GM18508 (cell line): ENCODE data around the gene CMTM7.
A peak's percentile ranks its signal among the peaks of the same experiment; 100 is the strongest.

ENCODE experiments used
- ATAC-seq: cut with Tn5 transposase; IDR thresholded peaks from one replicate; pipeline ENCODE4 v1.9.1; 2021; ENCODE audit warnings: moderate number of reproducible peaks; ENCODE audit not compliant: insufficient read depth, unreplicated experiment

CMTM7 gene

DNA sequence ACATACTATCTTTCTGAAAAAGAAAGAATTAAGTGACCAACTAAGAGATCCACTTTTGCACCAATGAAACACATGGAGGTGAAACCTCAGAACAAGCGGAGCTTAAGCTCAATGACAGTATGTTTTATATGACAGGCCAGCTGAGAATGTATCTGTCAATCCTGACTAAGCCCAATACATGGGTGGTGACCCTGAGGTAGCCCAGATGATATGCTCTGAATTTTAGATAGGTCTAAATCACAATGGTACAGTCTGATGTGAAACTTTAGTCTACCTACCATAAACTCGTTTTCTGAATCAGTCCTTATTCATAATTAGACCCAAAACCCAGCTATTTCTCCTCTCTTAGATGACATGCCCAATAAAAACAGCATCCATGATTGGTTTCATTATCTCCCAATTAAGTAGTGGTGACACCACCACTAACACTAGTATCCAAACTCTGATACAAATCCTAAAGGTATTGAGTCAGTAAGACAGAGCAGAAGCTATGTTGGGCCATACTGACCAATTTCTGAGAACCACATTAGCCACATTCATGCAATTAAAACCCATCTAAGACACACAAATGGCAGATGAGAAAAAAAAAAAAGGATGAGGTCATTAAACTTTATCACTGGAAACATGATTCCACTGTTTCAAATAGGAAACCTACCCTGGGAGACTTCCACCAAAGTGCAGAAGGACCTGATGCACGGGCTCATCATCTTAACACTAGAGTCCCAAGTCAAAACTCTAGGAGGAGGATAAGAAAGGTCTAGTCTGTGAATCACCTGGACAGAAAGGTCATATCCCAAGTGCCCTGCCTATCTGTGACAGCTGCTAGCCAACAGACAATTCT, 90.4 kb downstream of the CMTM7 start:
- no peak for ATAC-seq

DNA sequence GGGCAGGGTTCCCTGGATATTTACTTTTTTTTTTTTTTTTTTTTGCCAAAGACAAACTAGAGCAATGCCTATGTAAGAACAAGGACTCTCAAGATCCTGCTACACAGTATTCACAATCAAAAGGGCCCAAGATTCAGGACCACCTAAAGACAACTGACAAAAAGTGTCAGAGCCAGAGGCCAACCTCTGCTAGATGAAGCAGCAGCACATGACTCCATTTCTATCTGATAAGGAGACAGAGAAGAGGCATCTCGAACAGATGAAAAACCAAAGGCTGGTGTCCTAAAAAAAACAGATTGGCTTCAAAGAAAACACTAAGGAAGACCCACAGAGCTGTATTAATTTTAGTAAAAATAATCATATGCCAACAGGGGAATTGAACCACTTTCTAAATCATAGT, 91.0 kb downstream of the CMTM7 start:
- ATAC-seq, result no peak

DNA sequence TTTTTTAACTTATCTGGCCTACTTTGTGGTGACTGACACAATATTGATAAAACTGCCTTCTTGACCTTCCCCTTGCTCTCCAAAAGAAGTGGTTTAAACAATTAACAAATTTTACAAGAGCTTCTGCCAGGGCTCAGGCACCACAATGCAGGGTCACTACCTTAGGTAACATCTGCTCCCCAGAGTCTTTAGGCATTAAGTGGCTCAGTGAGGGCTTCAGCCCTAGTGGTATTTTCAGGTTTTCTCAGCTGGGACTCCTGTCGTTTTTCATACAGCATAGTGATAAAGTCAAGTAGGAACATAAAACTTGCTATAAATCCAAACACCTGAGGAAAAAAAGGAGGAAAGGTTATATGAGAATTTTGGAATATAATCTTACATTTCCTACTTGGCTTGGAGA, 92.1 kb downstream of the CMTM7 start:
- no peak for ATAC-seq

DNA sequence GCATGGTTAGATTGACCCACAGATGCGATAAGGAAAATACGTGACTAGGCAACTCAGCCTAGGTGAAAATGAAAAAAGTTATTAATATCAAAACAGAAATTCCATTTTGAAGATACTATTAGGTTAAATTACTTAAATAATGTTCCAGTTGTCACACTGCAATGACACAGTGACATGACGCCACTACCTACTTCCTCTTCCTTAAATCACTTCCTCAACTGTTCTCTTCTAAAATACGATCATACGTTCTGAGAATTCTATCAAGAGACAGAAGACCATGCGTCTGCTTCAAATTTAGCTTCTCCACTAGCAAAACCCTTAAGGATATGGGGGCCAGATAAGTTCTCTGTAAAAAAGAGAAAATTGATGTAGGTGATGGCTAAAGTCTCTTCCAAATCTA, 92.8 kb downstream of the CMTM7 start:
- no peak for ATAC-seq

DNA sequence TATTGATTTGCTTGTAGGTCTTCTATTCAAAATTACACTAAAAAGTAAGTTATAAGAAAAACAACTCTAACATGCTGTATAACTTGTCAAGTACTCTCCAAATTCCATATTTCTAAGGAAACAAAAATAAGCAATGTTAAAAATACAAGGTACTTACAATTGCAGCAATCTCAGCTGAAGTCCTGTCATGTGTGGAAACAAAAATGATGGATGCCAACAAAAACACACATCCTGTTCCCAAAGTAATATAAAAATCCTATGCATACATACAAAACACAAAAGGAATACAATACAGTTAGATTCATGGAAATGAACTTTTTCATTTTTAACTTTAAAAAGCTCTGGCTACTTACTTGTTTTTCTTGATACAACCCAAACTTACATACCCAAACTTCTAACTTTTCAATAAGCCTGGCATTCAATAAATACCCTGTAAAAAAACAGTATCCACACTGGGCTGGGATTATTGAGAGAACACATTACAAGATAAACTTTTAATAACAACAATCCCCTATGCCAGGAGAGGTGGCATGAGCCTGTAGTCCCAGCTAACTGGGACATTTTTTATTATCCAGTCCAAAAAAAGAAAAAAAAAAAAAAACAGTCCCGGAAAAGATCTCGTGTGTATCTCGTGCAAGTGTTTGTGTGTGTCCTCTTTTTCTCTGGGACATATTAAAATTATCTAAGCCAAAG, 96.3 kb downstream of the CMTM7 start:
- no peak for ATAC-seq

DNA sequence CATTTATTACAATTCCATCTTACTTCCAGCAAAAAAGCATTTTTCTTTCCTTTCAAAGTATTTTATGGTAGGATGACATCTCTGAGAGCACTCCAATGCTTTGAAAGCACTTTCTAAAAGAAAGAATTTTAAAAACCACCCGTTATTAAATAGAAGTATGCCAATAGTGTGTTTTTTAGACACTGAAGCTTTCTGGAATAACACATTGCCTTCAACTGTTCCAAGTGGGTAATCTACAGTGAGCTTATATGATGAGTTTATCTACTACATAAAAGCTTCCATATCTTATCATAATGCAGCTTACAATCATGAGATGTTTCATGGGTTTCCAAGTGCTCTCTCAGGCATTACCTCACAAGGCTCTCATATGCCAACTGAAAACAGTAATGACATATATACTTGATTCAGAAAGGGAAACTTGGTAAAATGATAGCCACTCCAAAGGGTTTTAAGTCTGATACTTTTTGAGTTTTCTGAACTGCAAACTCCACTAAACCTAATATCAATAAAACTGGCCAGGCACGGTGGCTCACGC, 96.9 kb downstream of the CMTM7 start:
- no peak for ATAC-seq

DNA sequence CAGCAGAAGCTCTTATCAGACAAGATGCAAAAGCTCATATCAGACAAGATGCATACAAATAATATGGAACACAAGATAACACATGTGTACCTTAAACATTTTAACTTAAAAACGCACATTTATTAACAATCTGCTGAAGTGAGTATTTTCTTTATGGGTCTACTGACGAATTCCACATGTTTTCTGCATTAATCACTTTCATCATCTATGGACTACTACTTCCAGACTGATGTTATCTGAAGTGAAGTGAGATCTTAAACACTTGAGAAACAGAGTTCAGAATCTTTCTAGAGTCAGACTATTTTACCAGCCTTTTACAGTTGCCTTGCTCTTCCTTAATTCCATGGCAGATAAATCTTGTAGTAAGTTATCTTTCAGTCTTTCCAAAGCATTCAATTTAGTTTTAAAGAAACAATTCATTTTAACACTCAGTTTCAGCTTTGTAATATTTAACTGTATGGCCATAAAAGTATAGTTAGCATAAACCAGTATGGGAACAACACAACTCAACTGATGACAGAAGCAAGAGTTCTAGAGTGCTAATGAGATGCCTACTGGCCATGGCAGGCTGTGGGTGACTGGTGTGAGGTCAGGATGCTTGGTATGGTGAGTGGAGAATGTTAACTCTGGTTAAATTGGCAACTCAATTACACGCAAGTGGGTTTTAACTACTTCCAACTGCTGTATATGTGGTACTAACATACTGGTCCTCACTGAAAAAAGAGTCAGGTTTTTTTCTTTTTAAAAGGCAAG, 101.2 kb downstream of the CMTM7 start:
- ATAC-seq, result no peak

DNA sequence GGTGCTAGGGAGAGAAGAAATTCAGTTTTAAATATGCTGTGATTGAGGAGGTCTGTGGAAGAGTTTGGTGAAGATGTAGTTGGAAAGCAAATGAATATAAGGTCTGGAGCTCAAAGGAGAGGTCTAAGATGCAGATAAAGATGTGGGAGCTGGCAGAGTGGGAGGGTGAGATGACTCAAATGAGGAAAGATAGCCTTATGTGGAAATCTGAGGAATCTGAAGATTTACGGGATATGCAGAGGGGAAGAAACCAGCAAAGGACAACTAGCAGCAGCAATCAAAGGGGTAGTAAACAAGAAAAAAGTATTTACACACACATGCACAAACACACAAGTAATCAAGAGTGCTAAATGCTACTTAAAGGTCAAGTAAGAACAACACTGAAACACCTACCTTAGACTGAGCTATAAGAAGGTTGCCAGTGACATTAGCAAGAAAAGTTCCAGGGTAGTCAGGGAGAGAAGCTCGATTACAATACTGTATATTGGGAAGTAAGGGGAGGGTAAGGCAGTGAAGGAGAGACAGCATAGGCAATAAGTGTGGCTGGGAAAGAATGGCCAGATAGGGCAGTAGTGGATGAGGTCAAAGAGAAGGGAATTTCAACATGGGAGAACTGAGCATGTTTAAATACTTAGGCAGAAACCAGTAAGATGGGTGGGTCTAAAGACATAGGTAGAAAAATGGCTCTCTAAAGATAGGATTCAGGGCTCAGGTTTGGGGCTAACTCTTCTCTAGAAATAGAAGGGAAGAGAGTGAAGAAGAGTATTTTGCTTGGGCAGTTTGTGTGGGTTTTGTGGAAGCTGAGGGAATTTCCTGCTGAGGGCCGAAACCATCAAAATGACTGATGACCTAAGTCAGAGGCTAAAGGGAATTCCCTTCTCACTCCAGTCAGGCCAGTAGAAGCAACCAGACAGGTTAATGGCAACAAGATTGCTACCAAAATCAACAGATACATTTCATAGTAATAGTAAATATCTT, 102.1 kb downstream of the CMTM7 start:
- peak; percentile 58 for ATAC-seq

DNA sequence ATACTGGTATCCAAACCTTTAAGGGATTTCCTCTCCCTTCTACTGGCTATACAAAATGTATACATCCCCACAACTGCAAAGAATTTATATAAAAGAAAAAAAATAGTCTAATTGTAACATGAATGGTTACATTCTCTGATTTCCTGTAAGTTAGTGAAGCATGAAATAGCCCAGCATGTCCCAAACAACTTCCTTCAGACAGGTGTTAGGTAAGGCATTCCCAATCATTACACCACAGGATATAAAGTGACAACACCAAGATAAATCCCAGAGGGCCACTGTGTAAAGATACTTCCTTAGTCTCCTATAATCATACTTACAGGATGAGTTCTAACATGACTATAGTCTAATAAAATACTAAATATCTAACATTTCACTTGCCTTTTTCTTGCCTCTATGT, 103.4 kb downstream of the CMTM7 start:
- no peak for ATAC-seq

DNA sequence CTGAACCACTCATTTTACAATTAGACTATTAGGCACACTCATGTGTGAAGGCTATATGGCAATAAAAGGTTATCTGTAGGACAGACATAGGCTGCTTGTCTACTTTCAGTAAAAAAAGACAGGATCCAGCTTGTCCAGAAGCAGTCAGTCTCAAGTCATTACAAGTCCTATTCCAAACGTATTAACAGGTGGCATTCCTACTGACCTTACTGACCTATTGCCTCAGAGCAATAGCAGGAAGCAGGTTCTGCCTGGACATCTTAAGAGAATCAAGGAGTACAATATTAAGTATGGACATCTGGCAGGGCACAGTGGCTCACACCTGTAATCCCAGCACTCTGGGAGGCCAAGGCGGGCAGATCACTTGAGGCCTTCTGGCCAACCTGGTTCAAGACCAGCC, 104.0 kb downstream of the CMTM7 start:
- no peak for ATAC-seq

DNA sequence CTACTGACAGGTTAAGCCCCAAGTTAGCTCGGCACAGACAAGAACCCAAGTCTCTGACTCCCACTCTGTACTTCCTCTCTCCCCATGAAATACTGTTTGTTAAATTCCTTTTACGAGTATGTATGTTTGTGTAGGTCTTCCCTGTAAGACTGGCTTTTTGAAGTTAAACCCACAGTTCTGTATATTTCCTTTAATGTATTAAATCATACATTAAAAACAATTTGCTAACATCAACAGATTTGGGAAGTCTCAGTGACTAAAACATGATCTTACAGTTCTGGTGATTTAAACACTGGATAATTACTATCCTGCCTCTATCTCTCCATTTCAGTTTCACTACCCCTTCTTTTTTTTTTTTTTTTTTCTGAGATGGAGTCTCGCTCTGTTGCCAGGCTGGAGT, 106.6 kb downstream of the CMTM7 start:
- ATAC-seq, result no peak

DNA sequence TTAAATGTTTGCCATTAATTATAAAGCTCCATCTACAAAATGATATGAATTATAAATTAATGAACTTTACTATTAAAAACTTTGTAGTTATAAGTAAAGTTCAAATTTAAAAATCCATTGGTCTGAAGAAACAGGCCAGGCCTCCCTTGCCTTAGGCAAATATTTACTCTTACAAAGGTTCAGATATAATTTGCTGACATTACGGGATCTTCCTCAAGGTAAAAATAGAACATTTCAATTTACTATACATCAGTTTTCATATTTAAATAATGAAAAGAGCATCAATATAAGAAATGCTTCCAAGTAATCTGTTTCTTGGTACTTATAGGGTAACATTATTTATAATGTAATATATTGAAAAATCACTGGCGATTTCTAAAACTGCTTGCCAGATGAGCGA, 107.3 kb downstream of the CMTM7 start:
- no peak for ATAC-seq

DNA sequence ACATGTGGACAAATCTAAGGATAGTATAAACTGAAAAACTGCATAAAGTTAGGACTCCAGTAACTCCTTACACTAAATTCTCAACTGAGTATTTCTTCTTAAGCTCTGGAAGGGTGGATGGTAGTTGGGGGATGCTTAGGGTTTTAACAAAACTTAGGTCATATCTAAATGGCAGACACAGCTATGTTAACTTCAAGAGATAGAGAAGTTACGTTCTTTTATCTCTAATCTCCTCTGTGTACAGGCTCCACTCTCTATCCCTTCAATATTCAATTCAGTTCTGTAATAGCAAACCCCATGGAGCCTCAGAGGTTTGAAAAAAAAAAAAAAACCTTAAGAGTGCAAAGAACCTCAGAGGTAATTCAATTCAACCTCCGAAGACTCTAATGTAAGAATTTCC, 107.9 kb downstream of the CMTM7 start:
- ATAC-seq, result no peak

DNA sequence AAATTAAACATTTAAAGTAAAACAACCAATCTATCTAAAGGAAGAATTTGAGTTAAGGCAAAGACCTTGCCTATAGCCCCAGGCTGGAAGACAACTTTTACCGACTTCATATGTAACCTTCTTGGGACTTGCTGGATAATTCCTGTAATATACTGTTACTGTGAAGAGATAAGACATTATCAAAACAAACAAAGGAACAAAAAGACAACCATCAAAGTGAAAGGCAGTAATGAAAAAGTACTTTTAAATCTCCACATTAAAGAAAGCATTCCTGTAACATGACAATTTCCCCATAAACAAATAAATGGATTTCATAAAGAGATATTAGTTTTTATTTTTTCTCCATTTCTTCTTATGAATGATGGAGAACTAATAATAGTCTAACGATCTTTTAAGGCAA, 108.6 kb downstream of the CMTM7 start:
- no peak for ATAC-seq

DNA sequence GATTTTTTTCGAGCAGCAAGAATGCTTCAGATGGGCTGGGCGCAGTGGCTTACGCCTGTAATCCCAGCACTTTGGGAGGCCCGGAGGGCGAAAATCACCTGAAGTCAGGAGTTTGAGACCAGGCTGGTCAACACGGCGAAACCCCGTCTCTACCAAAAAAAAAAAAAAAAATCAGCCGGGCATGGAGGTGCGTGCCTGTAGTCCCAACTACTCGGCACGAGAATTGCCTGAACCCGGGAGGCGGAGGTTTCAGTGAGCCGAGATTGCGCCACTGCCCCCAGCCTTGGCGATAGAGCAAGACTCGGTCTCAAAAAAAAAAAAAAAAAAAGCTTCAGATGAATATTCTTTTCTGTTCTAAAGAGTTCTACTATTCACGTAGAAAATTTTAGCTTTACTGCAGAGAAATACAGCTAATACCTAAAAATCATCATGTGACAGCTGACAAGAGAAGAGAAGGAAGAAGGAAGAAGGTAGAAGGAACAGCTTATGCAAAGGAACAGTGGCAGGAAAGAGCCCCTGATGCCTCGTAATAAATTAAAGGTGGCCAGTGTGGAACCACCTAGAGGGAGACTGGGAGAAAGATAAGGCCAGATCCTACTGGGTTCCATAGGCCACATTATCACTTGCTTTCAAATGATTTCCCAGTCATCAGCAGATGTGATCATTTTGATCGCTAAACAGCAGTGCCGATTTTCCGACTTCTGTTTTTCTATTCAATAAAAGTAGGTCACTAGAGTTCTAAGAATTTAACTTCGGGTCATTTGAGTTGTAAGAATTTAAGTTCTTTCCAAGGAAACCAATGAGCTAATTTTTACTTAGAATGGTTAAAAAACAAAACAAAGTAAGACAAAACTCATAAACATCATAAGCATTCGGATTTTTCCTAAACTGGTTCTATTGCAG, 109.5 kb downstream of the CMTM7 start:
- no peak for ATAC-seq

DNA sequence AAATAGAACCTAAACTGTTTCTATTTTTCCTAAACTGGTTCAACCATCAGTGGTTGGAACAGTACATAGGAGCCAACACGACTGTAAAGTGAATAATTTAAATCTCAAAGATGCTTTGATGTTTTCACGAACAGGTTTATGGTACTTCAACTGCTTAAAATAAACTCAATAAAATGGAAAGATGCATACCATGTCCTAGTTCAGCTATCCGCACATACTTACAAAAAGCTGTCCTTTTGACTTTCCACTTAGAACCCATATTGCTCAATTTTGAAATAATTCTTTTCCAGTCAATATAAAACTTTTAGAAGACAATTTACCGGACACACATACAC, 110.1 kb downstream of the CMTM7 start:
- ATAC-seq, result no peak

DNA sequence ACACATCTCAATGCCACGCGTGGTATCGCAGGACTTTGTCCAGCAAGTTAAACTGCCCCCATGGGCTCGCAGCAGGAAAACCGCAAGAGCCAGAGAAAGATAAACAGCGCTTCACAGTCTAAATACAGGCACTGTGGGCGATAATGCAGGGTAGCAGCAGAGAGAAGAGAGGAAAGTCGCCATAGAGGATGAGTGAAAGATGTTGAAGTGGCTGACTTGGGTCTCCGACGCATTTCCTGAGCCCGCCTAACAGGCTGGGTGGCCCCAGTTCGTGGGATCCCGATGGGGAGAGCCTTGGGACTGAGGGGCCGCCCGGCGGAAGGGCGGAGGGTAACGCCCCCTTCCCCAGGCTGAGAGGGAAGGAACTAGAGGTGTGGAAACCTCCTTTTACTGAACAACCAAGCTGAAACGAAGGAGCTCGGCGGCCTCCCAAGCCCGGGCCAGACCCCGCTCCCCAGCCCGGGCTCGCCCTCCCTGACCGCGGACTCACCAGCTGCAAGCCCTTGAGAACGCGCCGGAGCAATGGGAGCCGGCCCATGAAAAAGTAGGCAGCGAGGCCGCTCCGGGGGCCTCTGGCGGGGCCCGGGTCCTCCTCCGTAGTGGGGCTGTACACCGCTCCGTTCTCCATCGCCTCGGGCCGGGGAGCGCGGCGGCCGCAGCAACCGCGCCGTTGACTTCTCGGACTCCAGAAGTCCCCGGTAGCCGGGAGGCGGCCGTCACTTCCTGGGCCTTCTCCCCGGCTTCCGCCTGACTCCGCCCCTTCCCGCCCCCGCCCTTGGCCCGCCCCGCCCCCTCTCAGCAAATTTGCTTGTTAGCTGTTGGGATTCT, 110.7 kb downstream of the CMTM7 start, which contains the start of gene CMTM6:
Gene CMTM6 (minus strand): TSS at position 735 of the 828 bp plus-strand sequence. CDS start 107 bp downstream, at position 628.
- peak; percentile 42 for ATAC-seq

DNA sequence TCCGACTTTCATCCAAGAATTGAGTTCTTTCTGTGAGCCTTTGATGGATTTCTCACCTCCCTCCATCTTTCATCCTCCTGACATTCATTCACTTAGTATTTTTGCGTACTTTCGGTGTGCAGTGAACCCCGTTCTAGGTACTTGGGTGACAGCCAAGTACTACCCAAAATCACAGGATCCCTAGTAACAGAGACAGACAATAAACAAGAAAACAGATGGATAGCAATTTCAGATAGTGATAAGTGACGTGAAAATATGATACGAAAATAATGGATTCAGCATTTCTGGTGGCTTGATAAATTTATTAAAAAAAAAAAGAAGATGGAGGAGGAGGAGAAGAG, 111.3 kb downstream of the CMTM7 start:
- ATAC-seq, result no peak
